ENCODE results near the gene RTCB. TPM values are rescaled to one million over a fixed set of nuclear protein-coding genes. Genes with fewer than 3 reads are reported as not detected.
A peak's percentile ranks its signal among the peaks of the same experiment; 100 is the strongest.

RTCB gene
- total and polyA plus RNA-seq, 2 experiments from 2014 or later: 52.5 to 99.0 TPM

GRCh38 chr22:32340411-32340810 lies 71.6 kb downstream of the RTCB start (continued):
- TF ChIP-seq POLR2AphosphoS5 (IDR thresholded peaks at IDR 0.05; ENCODE audit: low read depth) (no peak), STAT1 (IDR thresholded peaks at IDR 0.05; ENCODE audit: unreplicated experiment) (no peak), ETS1 (IDR thresholded peaks at IDR 0.05) (no peak), JUNB (IDR thresholded peaks at IDR 0.05; ENCODE audit: unreplicated experiment) (no peak), CREB1 (CRISPR knock-in tag; IDR thresholded peaks at IDR 0.05; ENCODE audit: low read depth) (no peak), CTCF (conservative IDR thresholded peaks at IDR 0.05; ENCODE audit: low read depth in 2 of 2) (no peak), REST (IDR thresholded peaks at IDR 0.05; ENCODE audit: unreplicated experiment) (no peak)

GRCh38 chr22:32339190-32340012 lies 72.6 kb downstream of the RTCB start:
- H3K36me3 ChIP-seq (ENCODE audit: insufficient read depth): no peaks in the 10 kb centered on the region
- no peaks in the 10 kb centered on the region for H4K20me1 ChIP-seq (replicated peaks; ENCODE audit: insufficient read depth)
- H3K27ac ChIP-seq (ENCODE audit: low read depth): no peak overlapping the region
- H3K4me1 Mint-ChIP-seq: peaks cover 25% of the 10 kb centered on the region
- H3K4me3 Mint-ChIP-seq: no peak overlapping the region; the same call in 2 of the 3 replicates
- H3K27ac Mint-ChIP-seq: no peak overlapping the region
- H3F3A ChIP-seq (replicated peaks; ENCODE audit: low read depth): no peaks in the 10 kb centered on the region
- peak overlapping the region; percentile 59; the same call in 1 of the 2 replicates for H2AFZ ChIP-seq
- H3K9me3 Mint-ChIP-seq: no peaks in the 10 kb centered on the region
- peaks cover 4% of the 10 kb centered on the region for H3K27me3 Mint-ChIP-seq (ENCODE audit: insufficient read depth, low read depth, poor library complexity)
- H3K36me3 Mint-ChIP-seq (ENCODE audit: low read depth): no peaks in the 10 kb centered on the region
- peaks cover 18% of the 10 kb centered on the region; the same call in 1 of the 2 replicates for H3K4me1 ChIP-seq (ENCODE audit: insufficient read depth)
- no peaks in the 10 kb centered on the region for H3K79me2 ChIP-seq (replicated peaks; ENCODE audit: insufficient read depth)
- H3K9me2 ChIP-seq (ENCODE audit: insufficient read depth): no peaks in the 10 kb centered on the region
- no peak for TF ChIP-seq STAT1 (IDR thresholded peaks at IDR 0.05; ENCODE audit: unreplicated experiment)
- TF ChIP-seq CTCF (conservative IDR thresholded peaks at IDR 0.05; ENCODE audit: low read depth in 2 of 2): peak in 1 of 2 experiments; percentile 36; a peak in 2 of 4 replicates
- TF ChIP-seq CREB1 (CRISPR knock-in tag; IDR thresholded peaks at IDR 0.05; ENCODE audit: low read depth): no peak
- DNase-seq (ENCODE audit: low spot score): peak; percentile 60
- no peaks in the 10 kb centered on the region for H3K27me3 ChIP-seq (ENCODE audit: insufficient read depth)
- peak; percentile 40 for ATAC-seq
- no peak overlapping the region for H3K4me2 ChIP-seq
- H3K4me3 ChIP-seq: no peak overlapping the region
